Limb (tissue), 2 donors: ENCODE measurements around the gene PHLDA2.

ENCODE experiments used
- DNase-seq, 2 donors: peaks; one replicate each; pipeline ENCODE4 v3.0.0-alpha.2; 2016; ENCODE audit errors: extremely low spot score in 2 of 2

PHLDA2 gene

GRCh38 chr11:2929950-2930703 lies 907 bp upstream of the PHLDA2 start:
- DNase-seq, result no peak

DNA sequence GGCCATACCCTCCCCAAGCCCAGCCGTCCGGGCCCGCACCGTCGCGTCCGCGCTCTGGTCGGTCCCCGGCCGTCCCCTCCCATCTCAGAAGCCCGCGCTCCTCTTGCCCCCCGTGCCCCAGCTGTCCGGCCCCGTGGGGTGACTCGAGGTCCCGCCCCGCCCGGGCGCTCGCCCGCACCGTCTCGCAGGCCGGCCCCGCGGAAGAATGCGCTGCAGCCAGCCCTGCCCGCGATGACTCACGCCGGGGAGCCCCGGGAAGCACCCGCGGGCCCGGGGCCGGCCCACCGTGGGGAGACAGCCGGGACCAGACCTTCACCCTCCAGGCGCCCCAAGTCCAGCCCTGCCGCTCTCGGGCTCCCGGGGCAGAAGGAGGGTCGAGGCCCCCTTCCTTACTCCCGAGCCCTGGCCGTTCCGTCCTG lies 320 bp upstream of the PHLDA2 start:
- DNase-seq, result no peak

DNA sequence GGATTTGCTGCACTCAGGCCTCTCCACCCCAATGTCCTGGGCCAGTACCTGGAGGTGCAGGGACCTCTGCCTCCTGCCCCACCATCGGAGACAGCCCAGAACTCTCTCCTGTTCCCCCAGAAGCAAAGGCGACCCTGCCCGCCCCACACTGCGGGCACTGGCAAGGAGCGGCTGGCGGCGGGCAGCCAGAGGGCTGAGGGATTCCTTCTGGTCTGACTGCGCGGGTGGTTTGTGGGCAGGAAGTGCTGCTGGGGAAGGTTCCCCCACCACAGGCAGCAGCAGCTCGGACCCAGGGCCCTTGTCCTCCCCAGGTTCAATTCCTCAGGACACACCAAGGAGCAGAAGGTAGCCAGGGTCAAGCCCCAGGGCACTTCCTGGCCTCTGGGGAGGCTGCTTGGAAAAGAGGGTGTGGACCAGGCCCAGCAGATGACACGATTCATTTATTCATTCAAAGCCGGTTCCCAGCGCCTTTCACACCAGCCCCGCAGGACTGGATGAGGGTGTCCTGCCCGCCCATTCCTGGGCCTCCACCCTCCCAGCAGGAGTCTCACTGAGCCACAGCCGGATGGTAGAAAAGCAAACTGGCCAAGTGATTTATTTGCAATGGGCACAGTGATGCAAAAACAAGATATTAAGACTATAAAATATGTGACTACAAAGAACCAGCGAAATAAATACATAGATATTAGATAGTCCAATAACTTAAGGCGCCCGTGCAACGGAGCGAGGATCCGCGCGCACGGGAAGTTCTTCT lies 1.2 kb downstream of the PHLDA2 start:
- no peak for DNase-seq

DNA sequence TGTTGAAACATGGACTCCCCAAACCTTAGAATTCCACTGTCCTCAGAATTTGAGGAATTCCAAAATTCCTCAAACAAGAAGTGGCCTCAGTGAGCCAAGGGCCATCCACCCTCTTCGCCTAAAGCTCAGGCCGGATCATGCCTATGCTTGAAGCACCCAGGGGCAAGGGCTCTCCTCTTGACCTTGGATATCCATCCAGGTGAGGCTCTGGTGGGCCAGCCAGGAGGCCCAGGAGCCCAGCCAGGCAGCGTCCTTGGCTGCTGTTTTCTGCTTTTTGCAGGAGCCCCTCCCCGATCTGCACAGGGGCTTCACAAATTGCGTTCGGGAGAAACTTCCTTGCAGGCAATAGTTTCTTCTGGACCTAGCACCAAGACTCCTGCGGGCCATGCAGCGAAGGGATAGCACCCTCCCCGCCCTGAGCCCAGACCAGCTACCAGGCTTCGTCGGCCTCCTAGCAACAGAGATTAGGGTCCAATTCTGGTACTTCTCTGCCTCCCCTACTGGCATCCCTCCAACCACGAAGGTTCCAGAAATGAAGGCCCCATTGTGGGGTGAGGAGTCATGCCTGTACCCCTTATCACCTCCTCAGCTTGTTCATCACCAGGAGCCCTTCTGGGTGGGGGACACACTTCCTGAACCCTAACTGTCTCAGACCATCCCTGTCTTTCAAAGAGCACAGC lies 2.0 kb downstream of the PHLDA2 start:
- no peak for DNase-seq

DNA sequence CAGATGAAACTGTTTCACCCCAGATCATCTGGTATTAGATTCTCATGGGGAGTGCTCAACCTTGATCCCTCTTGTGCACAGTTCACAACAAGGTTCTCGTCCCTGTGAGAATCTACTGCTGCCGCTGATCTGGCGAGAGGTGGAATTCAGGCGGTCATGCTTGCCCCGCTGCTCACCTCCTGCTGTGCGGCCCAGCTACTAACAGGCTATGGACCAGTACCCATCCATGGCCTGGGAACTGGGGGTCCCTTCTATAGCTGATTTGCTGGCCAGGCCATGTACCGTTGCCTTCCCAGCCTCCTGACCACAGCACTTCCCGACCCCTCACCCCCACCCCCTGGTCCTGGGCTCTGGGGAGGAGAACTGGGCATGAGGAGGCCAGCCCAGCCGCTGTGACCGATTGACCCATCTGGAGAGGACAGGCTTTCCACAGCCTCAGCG lies 2.6 kb downstream of the PHLDA2 start:
- no peak for DNase-seq

DNA sequence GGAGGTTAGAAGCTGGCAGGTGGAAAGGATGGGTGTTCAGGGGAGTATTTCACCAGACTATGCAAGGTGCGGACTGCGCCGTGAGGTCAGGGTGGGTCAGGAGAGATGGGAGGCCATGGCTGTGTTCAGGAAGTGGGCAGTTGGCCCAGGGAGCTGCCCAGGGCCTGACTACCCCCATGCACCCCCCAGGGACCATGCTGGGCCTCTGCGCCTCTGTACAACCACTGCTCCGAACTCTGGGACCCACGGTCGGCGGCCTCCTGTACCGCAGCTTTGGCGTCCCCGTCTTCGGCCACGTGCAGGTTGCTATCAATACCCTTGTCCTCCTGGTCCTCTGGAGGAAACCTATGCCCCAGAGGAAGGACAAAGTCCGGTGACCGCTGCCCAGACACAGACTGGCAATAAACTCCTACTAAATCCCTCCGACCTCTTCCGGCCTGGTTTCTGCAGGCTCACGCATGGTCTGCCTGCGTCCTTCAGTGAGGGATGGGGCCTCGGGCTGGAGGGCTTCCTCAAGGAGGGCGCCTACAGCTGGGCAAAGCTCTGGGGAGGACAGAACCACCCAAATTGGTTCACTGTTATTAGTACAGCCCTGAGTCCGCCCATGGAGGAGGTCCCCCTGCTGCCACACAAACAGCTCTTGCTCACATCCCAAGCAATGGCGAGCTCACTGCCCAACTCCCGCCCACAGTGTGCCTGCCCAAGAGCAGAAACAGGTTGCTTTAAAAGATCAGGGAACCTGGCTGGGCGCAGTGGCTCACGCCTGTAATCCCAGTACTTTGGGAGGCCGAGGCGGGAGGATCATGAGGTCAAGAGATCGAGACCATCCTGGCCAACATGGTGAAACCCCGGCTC lies 4.2 kb downstream of the PHLDA2 start:
- no peak for DNase-seq

- no peak for DNase-seq
Measured at GRCh38 chr11:2924381-2924780, 4.8 kb downstream of the PHLDA2 start.

DNA sequence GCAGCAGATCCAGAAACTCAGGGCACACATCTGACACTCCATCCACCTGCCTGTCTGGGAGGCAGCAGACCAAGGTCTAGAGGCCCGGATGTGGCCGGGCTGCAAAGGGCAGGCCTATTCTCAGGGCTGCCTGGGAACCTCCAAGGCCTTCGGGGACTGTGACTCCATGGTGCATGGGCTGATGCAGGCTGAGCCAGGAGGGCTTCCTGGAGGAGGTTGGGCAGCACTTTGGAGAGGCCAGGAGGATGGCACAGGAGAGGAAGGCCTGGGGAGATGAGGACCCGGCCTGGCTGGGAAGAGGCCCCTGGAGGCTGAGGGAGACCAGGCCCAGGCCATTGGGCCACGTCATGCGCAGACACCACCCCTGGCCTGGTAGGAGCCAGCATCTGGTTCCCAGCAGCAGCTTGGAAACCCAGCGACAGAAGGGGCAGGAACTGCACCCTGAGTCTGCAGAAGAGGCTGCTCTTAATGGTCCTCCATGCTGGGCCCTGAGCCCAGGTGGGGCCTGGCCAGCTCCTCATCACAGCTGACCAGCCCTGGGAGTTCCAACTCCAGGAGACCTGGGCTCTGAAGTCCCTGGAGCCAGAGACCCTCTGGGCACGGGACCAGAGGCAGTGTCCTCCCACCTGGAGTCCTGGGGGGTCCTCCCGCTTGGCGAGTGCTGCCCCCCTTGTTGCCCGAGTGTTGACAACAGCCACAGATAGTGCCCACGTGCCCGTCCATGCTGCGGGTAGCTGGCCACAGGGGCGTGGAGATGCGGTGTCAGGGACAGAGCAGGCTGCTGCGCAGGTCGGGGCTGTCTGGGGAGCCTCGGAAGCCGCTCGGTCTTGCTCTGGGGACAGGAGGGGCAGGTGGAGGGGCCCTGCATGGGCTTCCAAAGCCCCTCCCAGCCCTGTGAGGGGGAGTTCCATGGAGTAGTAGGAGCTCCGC lies 5.5 kb downstream of the PHLDA2 start:
- no peak for DNase-seq

DNA sequence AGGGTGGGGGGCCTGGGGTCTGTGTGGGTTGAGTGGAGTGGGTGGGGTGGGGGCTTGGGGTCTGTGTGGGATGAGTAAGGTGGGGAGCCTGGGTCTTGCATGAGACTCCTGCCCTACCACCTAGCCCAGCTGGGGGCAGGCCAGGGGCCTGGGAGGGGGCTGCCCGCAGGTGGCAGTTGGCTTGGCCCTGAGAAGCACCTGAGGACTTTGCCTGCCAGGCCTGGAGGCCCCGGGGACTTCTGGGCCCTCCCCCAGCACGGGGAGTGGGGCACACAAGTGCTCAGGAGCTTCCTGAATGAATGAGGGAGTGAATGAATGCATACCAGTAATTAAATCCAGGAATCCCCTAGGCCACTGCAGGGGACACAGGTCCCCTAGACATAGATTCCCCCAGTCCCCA lies 6.6 kb downstream of the PHLDA2 start:
- no peak for DNase-seq

DNA sequence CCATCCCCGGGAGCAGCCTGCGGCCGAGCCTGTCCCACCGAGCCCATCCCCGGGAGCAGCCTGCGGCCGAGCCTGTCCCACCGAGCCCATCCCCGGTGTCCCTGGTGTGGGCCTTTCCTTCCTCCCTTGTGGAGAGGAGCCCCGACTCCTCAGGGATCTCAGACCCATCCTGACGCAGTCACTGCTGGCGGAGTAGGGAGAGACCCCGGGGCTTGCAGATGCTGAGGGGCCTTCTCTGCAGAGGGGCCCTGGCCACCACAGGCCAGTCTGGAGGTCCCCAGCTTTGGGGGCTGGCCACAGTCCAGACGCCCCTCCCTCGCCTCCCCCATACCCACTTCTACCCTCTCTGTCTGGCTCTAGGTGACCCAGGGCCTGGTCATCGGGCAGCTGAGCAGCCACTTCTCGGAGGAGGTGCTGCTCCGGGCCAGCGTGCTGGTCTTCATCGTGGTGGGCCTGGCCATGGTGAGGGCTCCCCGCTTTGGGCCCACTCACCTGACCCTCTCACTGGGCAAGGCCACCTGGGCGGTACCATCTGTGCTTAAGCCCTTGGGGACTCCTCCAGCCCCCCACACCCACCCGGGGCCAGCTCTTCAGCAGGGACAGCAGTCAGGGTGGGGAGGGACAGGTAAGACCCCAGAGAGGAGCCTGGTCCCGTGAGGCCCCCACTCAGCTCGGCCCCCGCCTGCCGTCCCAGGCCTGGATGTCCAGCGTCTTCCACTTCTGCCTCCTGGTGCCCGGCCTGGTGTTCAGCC lies 7.3 kb downstream of the PHLDA2 start:
- DNase-seq, result no peak

DNA sequence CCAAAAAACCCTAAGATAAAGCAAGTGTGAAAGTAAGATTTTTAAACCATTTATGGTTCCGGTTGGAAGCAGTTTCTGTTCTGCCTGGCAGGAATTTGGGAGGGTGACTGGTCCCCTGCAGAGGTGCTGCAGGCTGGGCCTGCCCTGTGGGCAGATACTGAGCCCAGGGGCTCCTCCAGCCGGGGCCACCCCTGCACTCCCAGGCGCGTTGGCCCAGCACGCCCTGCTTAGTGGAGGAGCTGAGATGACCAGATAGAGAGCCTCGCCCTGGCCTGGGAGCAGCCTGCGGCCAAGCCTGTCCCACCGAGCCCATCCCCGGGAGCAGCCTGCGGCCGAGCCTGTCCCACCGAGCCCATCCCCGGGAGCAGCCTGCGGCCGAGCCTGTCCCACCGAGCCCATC lies 8.0 kb downstream of the PHLDA2 start:
- DNase-seq, result no peak

GRCh38 chr11:2920343-2920742 lies 8.9 kb downstream of the PHLDA2 start:
- no peak for DNase-seq

DNA sequence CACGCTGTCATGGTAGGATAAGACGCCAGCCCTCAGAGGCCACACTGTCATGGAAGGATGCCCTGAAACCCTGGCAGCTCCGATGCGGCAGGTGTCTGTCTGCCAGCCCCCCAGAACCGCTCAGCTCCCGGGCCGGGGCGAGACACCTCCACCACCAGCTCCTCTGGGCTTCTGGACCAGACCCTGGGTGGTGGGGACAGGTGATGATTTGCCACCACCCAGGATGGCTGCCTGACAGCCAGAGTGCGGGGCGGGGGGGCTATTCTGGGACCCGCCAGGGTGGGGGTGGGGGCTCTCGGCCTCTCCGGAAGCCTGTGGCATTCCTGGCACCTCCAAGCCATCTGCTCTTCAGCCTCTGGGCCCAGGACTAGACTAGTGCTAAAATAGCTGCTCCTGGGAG lies 9.4 kb downstream of the PHLDA2 start:
- DNase-seq, result no peak

DNA sequence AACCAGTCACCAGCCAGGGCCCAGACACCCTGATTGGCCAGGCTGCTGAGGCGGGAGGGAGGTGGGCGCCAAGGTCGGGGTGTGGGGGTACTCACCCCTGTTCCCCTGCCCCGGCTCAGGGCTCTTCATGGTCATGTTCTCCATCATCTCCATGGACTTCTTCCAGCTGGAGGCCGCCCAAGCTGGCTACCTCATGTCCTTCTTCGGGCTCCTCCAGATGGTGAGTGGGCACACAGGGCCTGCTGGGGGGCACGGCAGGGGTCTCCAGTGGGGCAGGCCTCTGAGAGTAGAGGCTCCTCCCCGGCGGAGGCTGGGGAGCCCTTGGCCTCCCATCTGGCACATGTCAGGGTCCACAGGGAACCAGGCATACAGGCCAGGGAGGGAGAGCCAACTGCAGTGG lies 10.0 kb downstream of the PHLDA2 start:
- DNase-seq, result no peak

GRCh38 chr11:2917842-2918490 lies 11.3 kb downstream of the PHLDA2 start:
- no peak for DNase-seq

- DNase-seq, result no peak
Measured at GRCh38 chr11:2916892-2917645, 12.2 kb downstream of the PHLDA2 start.

- DNase-seq, result no peak
Measured at GRCh38 chr11:2916114-2916891, 12.9 kb downstream of the PHLDA2 start.

- no peak for DNase-seq
Measured at GRCh38 chr11:2915473-2915872, 13.7 kb downstream of the PHLDA2 start.
